PC-3 (cell line): ENCODE results near the gene ZDHHC12. TPM values are rescaled to one million over a fixed set of nuclear protein-coding genes. Genes with fewer than 3 reads are reported as not detected.

ENCODE experiments used
- ATAC-seq: fragments of 200-7000 bp; cut with Tn5 transposase; 2 replicates; pipeline ENCODE4 v1.9.1; 2020; ENCODE audit warnings: mild to moderate bottlenecking, moderate library complexity
- BruUV-seq: library from RNA; stranded (reverse); fragments of 400-500 nt; replicated peaks from 2 replicates; lab custom pipeline; 2021; lab: Mats Ljungman, UMichigan
- CTCF ChIA-PET: fragments of 300-600 bp; sonication (Branson Sonifier 250); formaldehyde crosslinking; loops from one replicate; lab custom pipeline; 2022; ENCODE audit warnings: antibody characterized with exemption; lab: Charles Lee
- POLR2A ChIA-PET: fragments of 300-600 bp; sonication (Branson Sonifier 250); formaldehyde crosslinking; loops from one replicate; lab custom pipeline; 2022; ENCODE audit warnings: antibody characterized with exemption; ENCODE audit not compliant: unreplicated experiment; lab: Charles Lee
- DNase-seq: peaks from one replicate; pipeline ENCODE4 v3.0.0-alpha.2; 2015
- H2AFZ ChIP-seq: fragments of 300-600 bp; sonication (generic); 2 replicates; pipeline ENCODE4 v1.6.0; 2016; ENCODE audit warnings: antibody characterized with exemption, low read length
- H3F3A ChIP-seq: fragments of 300-600 bp; sonication (generic); one replicate; pipeline ENCODE4 v1.6.0; 2017; ENCODE audit warnings: antibody characterized with exemption, low read length, control low read depth, mild to moderate bottlenecking; ENCODE audit not compliant: unreplicated experiment
- H3K27ac ChIP-seq: fragments of 300-600 bp; sonication (generic); 2 replicates; pipeline ENCODE4 v1.5.1; 2016; ENCODE audit warnings: mild to moderate bottlenecking, low read length
- H3K27me3 ChIP-seq: fragments of 300-600 bp; sonication (generic); 2 replicates; pipeline ENCODE4 v1.6.1; 2016; ENCODE audit warnings: low read length, mixed read lengths
- H3K36me3 ChIP-seq: fragments of 300-600 bp; sonication (generic); 2 replicates; pipeline ENCODE4 v1.6.1; 2016; ENCODE audit warnings: low read depth, mixed run types, low read length, mixed read lengths
- H3K4me1 ChIP-seq: fragments of 300-600 bp; sonication (generic); 2 replicates; pipeline ENCODE4 v1.5.1; 2016; ENCODE audit warnings: low read length; ENCODE audit not compliant: insufficient read depth
- H3K4me2 ChIP-seq: fragments of 300-600 bp; sonication (generic); 2 replicates; pipeline ENCODE4 v1.6.0; 2016; ENCODE audit warnings: low read length
- H3K4me3 ChIP-seq: fragments of 300-600 bp; sonication (generic); 2 replicates; pipeline ENCODE4 v1.5.1; 2016; ENCODE audit warnings: mild to moderate bottlenecking, low read length, mixed read lengths
- H3K79me2 ChIP-seq: fragments of 300-600 bp; sonication (generic); 2 replicates; pipeline ENCODE4 v1.6.1; 2017; ENCODE audit warnings: low read length, mixed read lengths
- H3K9ac ChIP-seq: fragments of 300-600 bp; sonication (generic); 2 replicates; pipeline ENCODE4 v1.6.0; 2016; ENCODE audit warnings: mild to moderate bottlenecking, low read length
- H3K9me2 ChIP-seq: fragments of 300-600 bp; sonication (generic); replicated peaks from 2 replicates; pipeline ENCODE4 v1.6.1; 2016; ENCODE audit warnings: mixed run types, low read length, mixed read lengths
- H3K9me3 ChIP-seq: fragments of 300-600 bp; sonication (generic); 2 replicates; pipeline ENCODE4 v1.6.1; 2016; ENCODE audit warnings: low read length, mixed read lengths
- H4K20me1 ChIP-seq: fragments of 300-600 bp; sonication (generic); 2 replicates; pipeline ENCODE4 v1.6.1; 2016; ENCODE audit warnings: low read length, mixed read lengths
- EZH2 ChIP-seq: fragments of 300-600 bp; sonication (generic); IDR thresholded peaks from one replicate; pipeline ENCODE4 v1.6.1; 2017; ENCODE audit warnings: antibody characterized with exemption, mild to moderate bottlenecking, low read length; ENCODE audit not compliant: unreplicated experiment
- EZH2phosphoT487 ChIP-seq: fragments of 300-600 bp; sonication (generic); IDR thresholded peaks from 2 replicates; pipeline ENCODE4 v1.6.1; 2018; ENCODE audit warnings: mild to moderate bottlenecking, antibody characterized with exemption, low read length, borderline replicate concordance
- intact Hi-C: fragments of 100-400 bp; cut with micrococcal nuclease; formaldehyde crosslinking; loops from 2 replicates; pipeline ENCODE4 v1.9.0; 2023
- total RNA-seq: library from RNA; depleted of rRNA; stranded (reverse); fragments of >200 nt; gene quantifications from 2 replicates; pipeline ENCODE4 v1.2.3, GENCODE V29; 2014
- TF ChIP-seq, protein P1 (sequence below): fragments of 300-600 bp; sonication (generic); conservative IDR thresholded peaks from 2 replicates; pipeline ENCODE4 v1.5.1; 2017; ENCODE audit warnings: antibody characterized with exemption, low read depth, mild to moderate bottlenecking, low read length

Gene ZDHHC12
- total RNA-seq, 1 experiment from 2014 or later = 86.1 TPM

DNA sequence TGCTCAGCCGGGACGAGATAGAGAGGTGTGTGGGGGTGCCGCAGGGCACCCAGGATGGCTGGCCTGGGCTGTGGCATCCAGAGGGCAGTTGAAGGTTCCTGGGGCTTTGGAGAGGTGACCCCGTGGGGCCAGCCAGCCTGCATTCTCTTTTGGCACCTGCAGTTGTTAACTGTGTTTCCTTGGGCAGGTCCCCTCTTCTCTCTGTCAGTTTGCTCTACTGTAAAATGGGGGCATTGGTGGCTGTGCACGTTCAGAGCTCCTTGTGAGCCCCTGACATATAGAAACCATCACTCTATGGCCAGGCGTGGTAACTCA is 8.5 kb downstream of the ZDHHC12 start:
- TF ChIP-seq, protein P1, sequence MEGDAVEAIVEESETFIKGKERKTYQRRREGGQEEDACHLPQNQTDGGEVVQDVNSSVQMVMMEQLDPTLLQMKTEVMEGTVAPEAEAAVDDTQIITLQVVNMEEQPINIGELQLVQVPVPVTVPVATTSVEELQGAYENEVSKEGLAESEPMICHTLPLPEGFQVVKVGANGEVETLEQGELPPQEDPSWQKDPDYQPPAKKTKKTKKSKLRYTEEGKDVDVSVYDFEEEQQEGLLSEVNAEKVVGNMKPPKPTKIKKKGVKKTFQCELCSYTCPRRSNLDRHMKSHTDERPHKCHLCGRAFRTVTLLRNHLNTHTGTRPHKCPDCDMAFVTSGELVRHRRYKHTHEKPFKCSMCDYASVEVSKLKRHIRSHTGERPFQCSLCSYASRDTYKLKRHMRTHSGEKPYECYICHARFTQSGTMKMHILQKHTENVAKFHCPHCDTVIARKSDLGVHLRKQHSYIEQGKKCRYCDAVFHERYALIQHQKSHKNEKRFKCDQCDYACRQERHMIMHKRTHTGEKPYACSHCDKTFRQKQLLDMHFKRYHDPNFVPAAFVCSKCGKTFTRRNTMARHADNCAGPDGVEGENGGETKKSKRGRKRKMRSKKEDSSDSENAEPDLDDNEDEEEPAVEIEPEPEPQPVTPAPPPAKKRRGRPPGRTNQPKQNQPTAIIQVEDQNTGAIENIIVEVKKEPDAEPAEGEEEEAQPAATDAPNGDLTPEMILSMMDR = no peak
- TF ChIP-seq EZH2 (no peak), EZH2phosphoT487 (no peak)
- Histone ChIP-seq H3F3A (no peaks in the 10 kb centered on the region), H4K20me1 (no peaks in the 10 kb centered on the region), H3K79me2 (no peaks in the 10 kb centered on the region), H3K9me2 (no peaks in the 10 kb centered on the region), H3K4me2 (no peak overlapping the region), H3K36me3 (no peaks in the 10 kb centered on the region), H3K27ac (no peak overlapping the region), H2AFZ (no peak overlapping the region), H3K4me3 (no peak overlapping the region), H3K4me1 (no peaks in the 10 kb centered on the region), H3K9me3 (no peaks in the 10 kb centered on the region), H3K9ac (no peak overlapping the region), H3K27me3 (no peaks in the 10 kb centered on the region)
- DNase-seq (no peak), ATAC-seq (no peak)
- no TSS peak for BruUV-seq
- ChIA-PET CTCF (no interaction called here), POLR2A (no interaction called here)
- intact Hi-C loops = no loop called here

DNA sequence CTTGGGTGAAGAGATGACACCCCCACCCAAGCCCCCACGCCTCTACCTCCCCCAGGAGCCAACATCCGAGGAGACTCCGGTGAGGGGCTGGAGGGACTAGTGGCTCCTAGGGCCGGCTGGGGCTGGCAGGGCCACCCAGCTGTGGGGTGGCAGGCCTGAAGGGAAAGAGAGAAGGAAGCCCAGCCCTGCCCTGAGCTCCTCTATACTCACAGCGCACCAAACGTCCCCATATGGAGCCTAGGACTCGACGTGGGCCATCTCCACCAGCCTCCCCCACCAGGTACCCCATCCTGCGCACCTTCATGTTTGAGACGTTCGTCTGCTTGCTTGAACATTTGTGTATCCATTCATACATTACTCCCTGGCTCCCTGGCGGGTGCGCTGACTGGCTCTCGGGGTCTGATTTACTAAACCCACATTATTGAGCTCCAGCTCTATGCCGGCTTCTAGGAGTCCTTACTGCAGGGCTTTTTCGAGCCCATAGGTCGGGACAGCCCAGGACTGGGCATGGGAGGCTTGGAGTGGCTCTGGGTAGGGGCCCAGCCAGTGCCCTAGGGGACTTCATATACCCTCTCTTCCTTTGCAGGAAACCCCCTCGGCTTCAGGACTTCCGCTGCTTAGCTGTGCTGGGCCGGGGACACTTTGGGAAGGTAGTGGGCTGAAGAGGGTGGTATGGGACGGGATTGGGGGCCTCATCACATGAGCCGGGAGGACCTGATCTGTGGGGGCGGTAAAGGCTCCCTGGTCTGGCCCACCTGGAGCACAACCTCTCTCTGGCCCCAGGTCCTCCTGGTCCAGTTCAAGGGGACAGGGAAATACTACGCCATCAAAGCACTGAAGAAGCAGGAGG is 9.1 kb downstream of the ZDHHC12 start:
- CTCF ChIA-PET = no interaction called here
- POLR2A ChIA-PET = no interaction called here

DNA sequence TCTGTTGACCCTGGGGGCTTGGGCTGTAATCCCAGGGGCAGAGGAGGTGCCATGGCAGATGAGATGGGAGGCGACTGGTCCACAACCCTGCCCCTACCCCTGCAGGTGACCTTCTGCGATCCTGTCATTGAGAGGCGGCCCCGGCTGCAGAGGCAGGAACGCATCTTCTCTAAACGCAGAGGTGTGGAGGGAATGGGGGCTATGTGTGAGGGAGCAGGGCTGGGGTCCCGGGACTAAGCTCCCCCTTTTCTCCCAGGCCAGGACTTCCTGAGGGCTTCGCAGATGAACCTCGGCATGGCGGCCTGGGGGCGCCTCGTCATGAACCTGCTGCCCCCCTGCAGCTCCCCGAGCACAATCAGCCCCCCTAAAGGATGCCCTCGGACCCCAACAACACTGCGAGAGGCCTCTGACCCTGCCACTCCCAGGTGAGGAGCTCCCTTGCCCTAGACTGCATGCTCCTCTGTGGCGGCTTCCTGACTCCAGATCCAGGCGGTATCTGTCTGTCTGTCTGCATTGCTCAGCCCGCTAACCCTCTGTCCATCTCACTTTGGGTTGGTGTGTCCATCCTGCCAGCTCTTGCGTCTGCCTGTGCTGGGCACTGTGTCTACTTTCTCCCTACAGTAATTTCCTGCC is 9.9 kb downstream of the ZDHHC12 start:
- no peak for DNase-seq
- Histone ChIP-seq H3K4me3 (no peak overlapping the region), H3K79me2 (no peaks in the 10 kb centered on the region), H3K9me3 (no peaks in the 10 kb centered on the region), H2AFZ (no peak overlapping the region), H3K27ac (no peak overlapping the region), H3K9ac (no peak overlapping the region), H3K4me1 (no peaks in the 10 kb centered on the region), H3K4me2 (no peak overlapping the region), H3K9me2 (no peaks in the 10 kb centered on the region), H4K20me1 (no peaks in the 10 kb centered on the region), H3K27me3 (no peaks in the 10 kb centered on the region), H3F3A (no peaks in the 10 kb centered on the region), H3K36me3 (no peaks in the 10 kb centered on the region)
- no peak for ATAC-seq
- no TSS peak for BruUV-seq
- ChIA-PET POLR2A (no interaction called here), CTCF (no interaction called here)
- TF ChIP-seq EZH2 = no peak
- intact Hi-C loops = no loop called here

More for the DNA sequence above, 9.1 kb downstream of the ZDHHC12 start:
- no peaks in the 10 kb centered on the region for H3K9me3 ChIP-seq
- no peak overlapping the region for H2AFZ ChIP-seq
- TF ChIP-seq EZH2phosphoT487 = no peak
- no peak for TF ChIP-seq EZH2
- no peak overlapping the region for H3K27ac ChIP-seq
- DNase-seq = no peak
- no peak overlapping the region for H3K4me3 ChIP-seq
- intact Hi-C loops = no loop called here
- H3F3A ChIP-seq = no peaks in the 10 kb centered on the region
- H3K9ac ChIP-seq = no peak overlapping the region
- no peaks in the 10 kb centered on the region for H3K9me2 ChIP-seq
- H3K4me2 ChIP-seq = no peak overlapping the region
- no TSS peak for BruUV-seq
- H3K4me1 ChIP-seq = no peaks in the 10 kb centered on the region
- no peaks in the 10 kb centered on the region for H3K36me3 ChIP-seq
- H3K27me3 ChIP-seq = no peaks in the 10 kb centered on the region
- no peak for ATAC-seq
- no peaks in the 10 kb centered on the region for H4K20me1 ChIP-seq
- no peaks in the 10 kb centered on the region for H3K79me2 ChIP-seq
